GM12891 (cell line): ENCODE data around the gene VAPB.

Experiments
- POLR2A ChIP-seq: IDR thresholded peaks from 2 replicates; pipeline ENCODE4 v1.6.1; 2011; ENCODE audit warnings: low read depth, low read length, control low read depth
- POLR2AphosphoS5 ChIP-seq: IDR thresholded peaks from 2 replicates; pipeline ENCODE4 v1.6.1; 2011; ENCODE audit warnings: low read depth, low read length, control low read depth

GRCh38 chr20:58435237-58435636 lies 46.2 kb downstream of the VAPB start:
- TF ChIP-seq POLR2A (no peak), POLR2AphosphoS5 (no peak)
